Panc1 (cell line): Measurements from ENCODE around the gene METTL9. TPM values are rescaled to one million over a fixed set of nuclear protein-coding genes. Genes with fewer than 3 reads are reported as not detected.

Experiments
- ATAC-seq: fragments of 200-7000 bp; cut with Tn5 transposase; 2 replicates; pipeline ENCODE4 v1.9.1; 2020; ENCODE audit warnings: mild to moderate bottlenecking, moderate library complexity
- BruUV-seq: library from RNA; stranded (reverse); fragments of 400-500 nt; replicated peaks from 2 replicates; lab custom pipeline; 2021; lab: Mats Ljungman, UMichigan
- CTCF ChIA-PET: fragments of 300-600 bp; sonication (Branson Sonifier 250); formaldehyde crosslinking; loops from one replicate; lab custom pipeline; 2022; ENCODE audit warnings: antibody characterized with exemption; lab: Charles Lee
- POLR2A ChIA-PET: fragments of 300-600 bp; sonication (Branson Sonifier 250); formaldehyde crosslinking; loops from one replicate; lab custom pipeline; 2022; ENCODE audit warnings: antibody characterized with exemption; lab: Charles Lee
- DNase-seq: peaks from one replicate; pipeline ENCODE4 v3.0.0-alpha.2; 2010; ENCODE audit warnings: low read depth, low spot score
- H3K27ac ChIP-seq: 2 replicates; pipeline ENCODE4 v1.5.1; 2011; ENCODE audit warnings: mild to moderate bottlenecking, low read length, inconsistent platforms
- H3K27me3 ChIP-seq: fragments of 200-500 bp; sonication (Bioruptor generic); 2 replicates; pipeline ENCODE4 v1.6.0; 2014; ENCODE audit warnings: low read length, inconsistent platforms; ENCODE audit not compliant: control insufficient read depth, insufficient read depth
- H3K36me3 ChIP-seq: fragments of 200-500 bp; sonication (Bioruptor generic); 2 replicates; pipeline ENCODE4 v1.5.1; 2014; ENCODE audit warnings: inconsistent platforms, mild to moderate bottlenecking, low read length, moderate library complexity; ENCODE audit not compliant: control insufficient read depth, insufficient read depth
- H3K4me1 ChIP-seq: 2 replicates; pipeline ENCODE4 v1.5.1; 2011; ENCODE audit warnings: inconsistent platforms, mild to moderate bottlenecking, low read length, moderate library complexity; ENCODE audit not compliant: control insufficient read depth, insufficient read depth
- H3K4me3 ChIP-seq, 2 experiments: 2 replicates each; pipeline ENCODE4 v1.5.1; 2011 to 2012; ENCODE audit warnings: low read depth in 2 of 2, low read length in 2 of 2, mild to moderate bottlenecking in 2 of 2, inconsistent platforms in 1 of 2, moderate library complexity in 1 of 2
- H3K9me3 ChIP-seq: fragments of 200-500 bp; sonication (Bioruptor generic); 2 replicates; pipeline ENCODE4 v1.5.1; 2014; ENCODE audit warnings: low read depth, mild to moderate bottlenecking, inconsistent platforms, low read length, moderate library complexity; ENCODE audit not compliant: control insufficient read depth, insufficient read depth
- POLR2AphosphoS5 ChIP-seq: IDR thresholded peaks from 2 replicates; pipeline ENCODE4 v1.6.1; 2012; ENCODE audit warnings: mild to moderate bottlenecking, low read depth, low read length, moderate library complexity
- SIN3A ChIP-seq: IDR thresholded peaks from 2 replicates; pipeline ENCODE4 v1.6.1; 2012; ENCODE audit warnings: low read depth, mild to moderate bottlenecking, low read length, moderate library complexity, borderline replicate concordance; ENCODE audit not compliant: insufficient read depth
- TCF7L2 ChIP-seq: IDR thresholded peaks from 2 replicates; pipeline ENCODE4 v1.6.1; 2011; ENCODE audit warnings: mild to moderate bottlenecking, low read depth, low read length, inconsistent platforms
- in situ Hi-C: cut with HindIII; loops from 2 replicates; pipeline ENCODE4 v1.10.0; 2016; ENCODE audit warnings: low sequenced_read_pairs, low pct_unique_long_range_greater_than_20kb
- intact Hi-C: fragments of 100-400 bp; cut with micrococcal nuclease; formaldehyde crosslinking; loops from one replicate; pipeline ENCODE4 v1.10.0; 2022; ENCODE audit not compliant: unreplicated experiment
- total RNA-seq: library from RNA; stranded (reverse); gene quantifications from one replicate; pipeline ENCODE4 v1.2.1, GENCODE V29; 2021; ENCODE audit not compliant: unreplicated experiment
- TF ChIP-seq, protein P1 (sequence below): fragments of 450-650 bp; IDR thresholded peaks from 2 replicates; pipeline ENCODE4 v1.5.1; 2017; ENCODE audit warnings: mild to moderate bottlenecking
- TF ChIP-seq, protein P2 (sequence below), 2 experiments: IDR thresholded peaks; 2 replicates each; pipeline ENCODE4 v1.6.1; 2011 to 2012; ENCODE audit warnings: low read depth in 2 of 2, control low read depth in 1 of 2, low read length in 1 of 2, mild to moderate bottlenecking in 1 of 2, moderate library complexity in 1 of 2; ENCODE audit not compliant: insufficient read depth in 1 of 2

METTL9 gene
- total RNA-seq, 1 experiment from 2014 or later = 86.1 TPM

DNA sequence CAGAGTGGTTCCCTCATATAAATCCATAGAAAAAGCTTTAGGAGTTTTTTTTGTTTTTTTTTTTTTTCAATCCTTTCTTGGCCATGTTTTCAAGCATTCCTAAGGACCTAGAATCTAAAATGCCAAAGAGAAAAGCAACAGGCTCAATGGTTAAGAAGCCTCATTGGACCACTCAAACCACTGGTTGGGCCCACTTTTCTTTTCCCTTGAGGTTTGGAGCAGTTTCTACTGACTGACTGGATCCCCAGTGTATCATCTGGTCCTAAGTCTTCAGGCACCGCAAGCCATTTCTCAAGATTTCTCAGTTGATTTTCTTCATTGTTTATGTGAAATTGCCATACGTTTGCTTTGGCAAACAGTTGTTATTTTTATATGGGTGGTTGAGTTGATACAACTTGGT is 14.4 kb downstream of the METTL9 start:
- POLR2A ChIA-PET = no interaction called here
- intact Hi-C loops (no loop called here), in situ Hi-C loops (no loop called here)
- DNase-seq (no peak), ATAC-seq (no peak)
- CTCF ChIA-PET = no interaction called here
- no TSS peak for BruUV-seq
- Histone ChIP-seq H3K4me1 (peaks cover 11% of the 10 kb centered on the region; the same call in 1 of the 2 replicates), H3K36me3 (no peaks in the 10 kb centered on the region), H3K9me3 (no peaks in the 10 kb centered on the region), H3K27ac (no peak overlapping the region), H3K4me3 (no peak overlapping the region), H3K27me3 (no peaks in the 10 kb centered on the region)
- TF ChIP-seq TCF7L2 = no peak
- TF ChIP-seq POLR2AphosphoS5 = no peak
- no peak for TF ChIP-seq SIN3A
- TF ChIP-seq, protein P1, sequence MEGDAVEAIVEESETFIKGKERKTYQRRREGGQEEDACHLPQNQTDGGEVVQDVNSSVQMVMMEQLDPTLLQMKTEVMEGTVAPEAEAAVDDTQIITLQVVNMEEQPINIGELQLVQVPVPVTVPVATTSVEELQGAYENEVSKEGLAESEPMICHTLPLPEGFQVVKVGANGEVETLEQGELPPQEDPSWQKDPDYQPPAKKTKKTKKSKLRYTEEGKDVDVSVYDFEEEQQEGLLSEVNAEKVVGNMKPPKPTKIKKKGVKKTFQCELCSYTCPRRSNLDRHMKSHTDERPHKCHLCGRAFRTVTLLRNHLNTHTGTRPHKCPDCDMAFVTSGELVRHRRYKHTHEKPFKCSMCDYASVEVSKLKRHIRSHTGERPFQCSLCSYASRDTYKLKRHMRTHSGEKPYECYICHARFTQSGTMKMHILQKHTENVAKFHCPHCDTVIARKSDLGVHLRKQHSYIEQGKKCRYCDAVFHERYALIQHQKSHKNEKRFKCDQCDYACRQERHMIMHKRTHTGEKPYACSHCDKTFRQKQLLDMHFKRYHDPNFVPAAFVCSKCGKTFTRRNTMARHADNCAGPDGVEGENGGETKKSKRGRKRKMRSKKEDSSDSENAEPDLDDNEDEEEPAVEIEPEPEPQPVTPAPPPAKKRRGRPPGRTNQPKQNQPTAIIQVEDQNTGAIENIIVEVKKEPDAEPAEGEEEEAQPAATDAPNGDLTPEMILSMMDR = no peak
- TF ChIP-seq, protein P2, sequence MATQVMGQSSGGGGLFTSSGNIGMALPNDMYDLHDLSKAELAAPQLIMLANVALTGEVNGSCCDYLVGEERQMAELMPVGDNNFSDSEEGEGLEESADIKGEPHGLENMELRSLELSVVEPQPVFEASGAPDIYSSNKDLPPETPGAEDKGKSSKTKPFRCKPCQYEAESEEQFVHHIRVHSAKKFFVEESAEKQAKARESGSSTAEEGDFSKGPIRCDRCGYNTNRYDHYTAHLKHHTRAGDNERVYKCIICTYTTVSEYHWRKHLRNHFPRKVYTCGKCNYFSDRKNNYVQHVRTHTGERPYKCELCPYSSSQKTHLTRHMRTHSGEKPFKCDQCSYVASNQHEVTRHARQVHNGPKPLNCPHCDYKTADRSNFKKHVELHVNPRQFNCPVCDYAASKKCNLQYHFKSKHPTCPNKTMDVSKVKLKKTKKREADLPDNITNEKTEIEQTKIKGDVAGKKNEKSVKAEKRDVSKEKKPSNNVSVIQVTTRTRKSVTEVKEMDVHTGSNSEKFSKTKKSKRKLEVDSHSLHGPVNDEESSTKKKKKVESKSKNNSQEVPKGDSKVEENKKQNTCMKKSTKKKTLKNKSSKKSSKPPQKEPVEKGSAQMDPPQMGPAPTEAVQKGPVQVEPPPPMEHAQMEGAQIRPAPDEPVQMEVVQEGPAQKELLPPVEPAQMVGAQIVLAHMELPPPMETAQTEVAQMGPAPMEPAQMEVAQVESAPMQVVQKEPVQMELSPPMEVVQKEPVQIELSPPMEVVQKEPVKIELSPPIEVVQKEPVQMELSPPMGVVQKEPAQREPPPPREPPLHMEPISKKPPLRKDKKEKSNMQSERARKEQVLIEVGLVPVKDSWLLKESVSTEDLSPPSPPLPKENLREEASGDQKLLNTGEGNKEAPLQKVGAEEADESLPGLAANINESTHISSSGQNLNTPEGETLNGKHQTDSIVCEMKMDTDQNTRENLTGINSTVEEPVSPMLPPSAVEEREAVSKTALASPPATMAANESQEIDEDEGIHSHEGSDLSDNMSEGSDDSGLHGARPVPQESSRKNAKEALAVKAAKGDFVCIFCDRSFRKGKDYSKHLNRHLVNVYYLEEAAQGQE (IDR thresholded peaks at IDR 0.05; ENCODE audit: insufficient read depth in 1 of 2, low read depth in 2 of 2, low read length in 1 of 2) = no peak

DNA sequence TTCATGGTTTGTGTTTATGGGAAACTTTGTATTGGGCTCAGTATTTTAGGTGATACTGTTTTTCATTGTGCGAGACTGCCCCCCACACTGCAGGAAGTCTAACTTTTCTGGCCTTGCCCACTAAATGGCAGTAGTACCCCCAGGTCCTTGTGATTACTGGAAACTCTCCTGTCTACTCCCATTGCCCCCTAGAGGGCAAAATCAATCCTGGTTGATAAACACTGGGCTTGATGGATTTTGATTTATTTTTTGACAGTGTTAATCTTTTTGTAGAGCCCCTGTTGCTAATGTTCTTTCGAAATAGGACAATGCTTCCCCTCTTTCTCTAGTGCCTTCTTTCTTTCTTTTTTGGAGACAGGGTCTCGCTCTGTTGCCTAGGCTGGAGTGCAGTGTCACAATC is 15.5 kb downstream of the METTL9 start:
- in situ Hi-C loops = no loop called here
- BruUV-seq = no TSS peak
- ChIA-PET POLR2A (no interaction called here), CTCF (no interaction called here)
- Histone ChIP-seq H3K4me1 (peaks cover 11% of the 10 kb centered on the region; the same call in 1 of the 2 replicates), H3K27me3 (no peaks in the 10 kb centered on the region), H3K36me3 (no peaks in the 10 kb centered on the region), H3K27ac (no peak overlapping the region), H3K4me3 (no peak overlapping the region), H3K9me3 (no peaks in the 10 kb centered on the region)
- no peak for ATAC-seq
- TF ChIP-seq SIN3A (no peak), TCF7L2 (no peak), POLR2AphosphoS5 (no peak)
- TF ChIP-seq, protein P1 = no peak; the same call in none of the 2 replicates
- TF ChIP-seq, protein P2 (IDR thresholded peaks at IDR 0.05; ENCODE audit: insufficient read depth in 1 of 2, low read depth in 2 of 2, low read length in 1 of 2) = no peak
- DNase-seq = no peak
- intact Hi-C loops = no loop called here
